ENCODE measurements around the gene FAXDC2. TPM values are rescaled to one million over a fixed set of nuclear protein-coding genes. Genes with fewer than 3 reads are reported as not detected.

Gene FAXDC2
- total RNA-seq, 2 experiments from 2014 or later, result not detected

- CTCF ChIA-PET, result interaction anchor here (0.7 to 1.7 kb wide), 2 partner anchors 209 kb away, joined by 3 to 4 read pairs; no protein-coding TSS in a partner anchor
- POLR2A ChIA-PET, result interaction anchor here (0.6 to 1.0 kb wide), 8 partner anchors 8 to 101 kb away, joined by 3 to 7 read pairs (median 4); partner anchors contain the start of gene GEMIN5
- no peak for ATAC-seq
- Mint-ChIP-seq H3K4me3 (peak overlapping the region; percentile 81), H3K27ac (peak overlapping the region; percentile 100), H3K36me3 (ENCODE audit: low read depth) (peaks cover 36% of the 10 kb centered on the region), H3K27me3 (ENCODE audit: low read depth) (no peaks in the 10 kb centered on the region), H3K9me3 (ENCODE audit: insufficient read depth) (no peaks in the 10 kb centered on the region), H3K4me1 (ENCODE audit: low read depth) (peaks cover 45% of the 10 kb centered on the region)
- DNase-seq, result peak; percentile 36
Measured at GRCh38 chr5:154858972-154859871, 8.8 kb upstream of the FAXDC2 start.

DNA sequence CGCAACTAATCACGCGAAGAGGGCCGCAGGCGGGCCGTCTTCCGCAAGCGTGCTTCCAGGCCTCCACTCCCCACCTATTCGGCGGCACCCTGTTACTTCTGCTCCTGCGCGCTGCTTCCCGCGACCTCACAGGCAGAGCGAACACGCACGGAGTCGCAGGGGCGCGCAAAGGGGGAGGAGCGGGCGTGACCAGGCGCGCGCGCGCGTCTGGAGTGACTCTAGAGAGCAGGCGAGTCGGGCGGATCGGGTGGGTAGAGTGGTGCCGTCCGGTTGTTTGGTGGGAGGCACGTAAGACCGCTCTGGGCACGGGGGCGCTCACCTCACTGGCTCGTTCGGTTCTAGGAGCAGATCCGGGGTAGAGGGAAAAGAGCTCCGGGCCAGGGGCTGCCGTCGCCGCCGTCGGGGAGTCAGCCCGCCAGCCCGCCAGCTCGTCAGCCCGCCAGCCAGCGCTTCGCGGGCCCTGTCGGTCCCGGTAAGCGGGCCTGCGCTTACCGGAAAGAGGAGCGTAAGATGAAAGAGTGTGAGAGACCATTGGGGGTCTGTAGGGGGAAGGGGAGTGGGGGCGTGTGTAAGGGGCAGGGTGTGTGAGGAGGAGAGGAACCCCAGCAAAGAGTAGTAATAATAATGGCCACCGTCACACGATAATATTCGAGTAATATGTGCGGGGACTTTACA, 8.0 kb upstream of the FAXDC2 start, which contains the start of gene CNOT8:
Gene CNOT8 (plus strand): TSS at position 331 of the 675 bp plus-strand sequence. CDS start 4,652 bp downstream, outside the sequence.
- H3K36me3 Mint-ChIP-seq (ENCODE audit: low read depth), result peaks cover 31% of the 10 kb centered on the region
- CTCF ChIA-PET, result interaction anchor here (0.7 kb wide), 1 partner anchor 208 kb away, joined by 3 read pairs; no protein-coding TSS in a partner anchor
- peak within 1 kb of the TSS; percentile 81 for H3K4me3 Mint-ChIP-seq
- H3K4me1 Mint-ChIP-seq (ENCODE audit: low read depth), result peaks cover 42% of the 10 kb centered on the region
- no peaks in the 10 kb centered on the region for H3K9me3 Mint-ChIP-seq (ENCODE audit: insufficient read depth)
- H3K27ac Mint-ChIP-seq, result peak within 1 kb of the TSS; percentile 100
- no peaks in the 10 kb centered on the region for H3K27me3 Mint-ChIP-seq (ENCODE audit: low read depth)
- DNase-seq (peak; percentile 98), ATAC-seq (peak; percentile 80)
- POLR2A ChIA-PET, result interaction anchor here (0.6 to 1.0 kb wide), 9 partner anchors 9 to 100 kb away, joined by 3 to 7 read pairs (median 4); partner anchors contain the start of gene GEMIN5

- H3K36me3 Mint-ChIP-seq (ENCODE audit: low read depth), result peaks cover 25% of the 10 kb centered on the region
- H3K9me3 Mint-ChIP-seq (ENCODE audit: insufficient read depth), result no peaks in the 10 kb centered on the region
- peaks cover 36% of the 10 kb centered on the region for H3K4me1 Mint-ChIP-seq (ENCODE audit: low read depth)
- peak; percentile 69 for ATAC-seq
- peak overlapping the region; percentile 81 for H3K4me3 Mint-ChIP-seq
- ChIA-PET POLR2A (interaction anchor here (0.6 to 1.7 kb wide), 9 partner anchors 23 to 102 kb away, joined by 3 to 6 read pairs (median 4); no protein-coding TSS in a partner anchor), CTCF (interaction anchor here (1.2 to 1.7 kb wide), 2 partner anchors 11 to 207 kb away, joined by 4 to 7 read pairs; no protein-coding TSS in a partner anchor)
- DNase-seq, result peak; percentile 88
- no peaks in the 10 kb centered on the region for H3K27me3 Mint-ChIP-seq (ENCODE audit: low read depth)
- H3K27ac Mint-ChIP-seq, result peak overlapping the region; percentile 100
Measured at GRCh38 chr5:154857530-154858296, 7.3 kb upstream of the FAXDC2 start.

- ChIA-PET CTCF (no interaction called here), POLR2A (no interaction called here)
- Mint-ChIP-seq H3K36me3 (ENCODE audit: low read depth) (peaks cover 2% of the 10 kb centered on the region), H3K27ac (no peak overlapping the region), H3K4me1 (ENCODE audit: low read depth) (peaks cover 2% of the 10 kb centered on the region), H3K9me3 (ENCODE audit: insufficient read depth) (no peaks in the 10 kb centered on the region), H3K27me3 (ENCODE audit: low read depth) (no peaks in the 10 kb centered on the region), H3K4me3 (no peak overlapping the region)
- no peak for ATAC-seq
- no peak for DNase-seq
Measured at GRCh38 chr5:154851351-154851750, 948 bp upstream of the FAXDC2 start.

- no peak for ATAC-seq
Measured at GRCh38 chr5:154849791-154850201, 607 bp downstream of the FAXDC2 start.

DNA sequence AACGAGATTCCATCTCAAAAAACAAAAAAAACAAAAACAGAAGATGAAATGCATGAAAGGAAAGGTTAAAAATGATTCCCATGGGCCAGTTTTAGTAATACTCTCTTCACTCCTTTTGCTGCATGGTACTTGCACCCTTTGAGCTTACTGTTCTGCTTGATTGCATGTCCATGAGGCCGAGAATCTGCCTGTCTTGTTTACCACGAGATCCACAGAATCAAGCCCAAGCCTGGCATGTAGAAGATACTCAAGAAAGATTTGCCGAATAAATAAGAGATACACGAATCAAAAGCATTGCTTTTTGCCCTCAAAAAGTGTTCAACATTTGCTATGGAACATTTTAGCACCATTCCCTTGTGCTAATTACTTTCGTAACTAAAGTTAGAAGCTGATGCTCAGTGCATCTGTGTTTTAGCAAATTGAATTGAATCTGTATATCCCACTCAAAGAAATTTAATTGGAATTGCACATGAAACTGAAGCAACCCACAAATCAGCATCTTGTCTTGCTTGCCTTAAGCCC, 1.1 kb downstream of the FAXDC2 start:
- ATAC-seq (no peak), DNase-seq (no peak)
- CTCF ChIA-PET, result no interaction called here
- Mint-ChIP-seq H3K27ac (no peak overlapping the region), H3K4me1 (ENCODE audit: low read depth) (peaks cover 2% of the 10 kb centered on the region), H3K27me3 (ENCODE audit: low read depth) (no peaks in the 10 kb centered on the region), H3K36me3 (ENCODE audit: low read depth) (peaks cover 6% of the 10 kb centered on the region), H3K4me3 (no peak overlapping the region), H3K9me3 (ENCODE audit: insufficient read depth) (no peaks in the 10 kb centered on the region)
- POLR2A ChIA-PET, result no interaction called here

More at GRCh38 chr5:154849791-154850201, 607 bp downstream of the FAXDC2 start:
- ChIA-PET CTCF (no interaction called here), POLR2A (no interaction called here)
- Mint-ChIP-seq H3K4me3 (no peak overlapping the region), H3K27me3 (ENCODE audit: low read depth) (no peaks in the 10 kb centered on the region), H3K27ac (no peak overlapping the region), H3K4me1 (ENCODE audit: low read depth) (peaks cover 2% of the 10 kb centered on the region), H3K36me3 (ENCODE audit: low read depth) (peaks cover 6% of the 10 kb centered on the region), H3K9me3 (ENCODE audit: insufficient read depth) (no peaks in the 10 kb centered on the region)
- no peak for DNase-seq

DNA sequence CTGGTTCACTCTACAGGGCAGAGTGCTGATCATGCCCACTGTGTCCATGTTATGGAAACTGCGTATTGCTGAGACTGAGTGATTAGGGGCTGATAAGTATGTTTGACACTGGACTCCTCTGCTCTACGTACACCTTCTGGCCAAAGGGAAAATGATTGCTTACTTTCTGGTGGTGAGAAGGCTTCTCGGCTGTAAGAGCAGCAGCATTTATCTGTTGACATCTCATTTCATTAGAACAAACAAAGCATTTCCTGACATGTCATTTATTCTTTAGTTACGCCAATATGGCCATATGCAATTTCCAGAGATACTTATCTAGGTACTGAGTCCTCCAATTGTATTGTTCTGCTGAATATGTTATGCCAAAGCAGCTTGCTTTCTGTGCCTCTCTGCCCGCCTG, 5.6 kb downstream of the FAXDC2 start:
- CTCF ChIA-PET, result interaction anchor here (1.4 kb wide), 1 partner anchor 194 kb away, joined by 3 read pairs; no protein-coding TSS in a partner anchor
- Mint-ChIP-seq H3K4me3 (no peak overlapping the region), H3K27ac (no peak overlapping the region), H3K4me1 (ENCODE audit: low read depth) (no peaks in the 10 kb centered on the region), H3K27me3 (ENCODE audit: low read depth) (no peaks in the 10 kb centered on the region), H3K36me3 (ENCODE audit: low read depth) (peaks cover 6% of the 10 kb centered on the region), H3K9me3 (ENCODE audit: insufficient read depth) (no peaks in the 10 kb centered on the region)
- DNase-seq, result no peak
- no peak for ATAC-seq
- POLR2A ChIA-PET, result no interaction called here

DNA sequence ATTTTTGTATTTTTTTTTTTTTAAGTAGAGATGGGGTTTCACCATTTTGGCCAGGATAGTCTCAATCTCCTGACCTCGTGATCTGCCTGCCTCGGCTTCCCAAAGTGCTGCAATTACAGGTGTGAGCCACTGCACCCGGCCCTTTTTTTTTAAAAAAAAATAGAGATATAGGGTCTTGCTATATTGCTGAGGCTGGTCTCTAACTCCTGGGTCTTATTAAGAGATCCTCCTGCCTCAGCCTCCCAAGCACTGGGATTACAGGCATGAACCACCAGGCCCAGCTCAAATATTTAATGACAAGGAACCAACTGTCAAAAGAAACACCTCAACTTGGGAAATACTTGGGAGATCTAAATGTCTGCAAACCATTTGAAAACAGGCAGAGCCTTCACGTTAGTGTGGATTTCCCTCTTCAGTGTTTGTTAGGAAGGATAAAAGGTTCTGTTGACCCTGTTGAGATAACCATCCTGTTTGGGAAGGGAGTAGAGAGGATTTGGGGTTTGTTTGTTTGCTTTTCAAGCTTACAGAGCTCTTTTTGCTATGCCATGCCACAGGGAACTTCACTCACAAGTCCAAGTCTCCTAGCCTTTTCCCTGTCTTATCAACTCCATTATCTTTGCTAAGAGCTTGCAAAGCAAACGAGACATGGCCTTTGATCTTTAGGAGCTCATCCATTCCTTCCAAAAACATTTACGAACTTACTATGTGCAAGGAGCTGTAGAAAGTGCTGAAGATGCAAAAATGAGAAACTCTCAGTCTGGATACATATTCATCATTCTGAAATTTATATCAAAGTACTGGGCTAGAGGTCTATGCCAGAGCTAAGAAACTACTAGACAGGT, 7.5 kb downstream of the FAXDC2 start:
- DNase-seq, result no peak
- POLR2A ChIA-PET, result no interaction called here
- CTCF ChIA-PET, result interaction anchor here (1.3 kb wide), 1 partner anchor 193 kb away, joined by 5 read pairs; no protein-coding TSS in a partner anchor
- ATAC-seq, result no peak
- no peak overlapping the region for H3K27ac Mint-ChIP-seq
- H3K27me3 Mint-ChIP-seq (ENCODE audit: low read depth), result no peaks in the 10 kb centered on the region
- no peaks in the 10 kb centered on the region for H3K9me3 Mint-ChIP-seq (ENCODE audit: insufficient read depth)
- no peak overlapping the region for H3K4me3 Mint-ChIP-seq
- no peaks in the 10 kb centered on the region for H3K4me1 Mint-ChIP-seq (ENCODE audit: low read depth)
- peaks cover 4% of the 10 kb centered on the region for H3K36me3 Mint-ChIP-seq (ENCODE audit: low read depth)

DNA sequence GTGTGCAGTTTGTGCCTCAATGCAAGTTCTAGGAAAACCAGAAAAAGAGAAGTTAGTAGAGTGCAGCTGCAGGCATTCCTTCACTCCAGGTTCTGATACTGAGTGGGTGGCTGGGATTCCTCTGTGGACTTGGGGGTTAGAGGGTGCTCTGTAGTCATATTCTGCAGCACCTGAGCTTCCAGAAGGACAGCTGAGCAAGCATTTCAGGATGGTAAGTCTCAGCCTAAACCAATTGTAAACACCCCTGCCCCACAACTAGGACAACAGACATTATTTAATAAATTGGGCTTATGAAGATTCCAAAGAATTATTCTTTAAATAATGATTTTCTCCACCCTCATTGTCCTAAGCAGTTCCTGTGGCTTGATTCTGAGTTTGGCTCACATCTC, 9.1 kb downstream of the FAXDC2 start:
- H3K27ac Mint-ChIP-seq, result no peak overlapping the region
- no peaks in the 10 kb centered on the region for H3K4me1 Mint-ChIP-seq (ENCODE audit: low read depth)
- peaks cover 4% of the 10 kb centered on the region for H3K36me3 Mint-ChIP-seq (ENCODE audit: low read depth)
- no peaks in the 10 kb centered on the region for H3K27me3 Mint-ChIP-seq (ENCODE audit: low read depth)
- H3K4me3 Mint-ChIP-seq, result no peak overlapping the region
- H3K9me3 Mint-ChIP-seq (ENCODE audit: insufficient read depth), result no peaks in the 10 kb centered on the region
- ATAC-seq, result no peak
- ChIA-PET CTCF (no interaction called here), POLR2A (no interaction called here)
- DNase-seq, result no peak

DNA sequence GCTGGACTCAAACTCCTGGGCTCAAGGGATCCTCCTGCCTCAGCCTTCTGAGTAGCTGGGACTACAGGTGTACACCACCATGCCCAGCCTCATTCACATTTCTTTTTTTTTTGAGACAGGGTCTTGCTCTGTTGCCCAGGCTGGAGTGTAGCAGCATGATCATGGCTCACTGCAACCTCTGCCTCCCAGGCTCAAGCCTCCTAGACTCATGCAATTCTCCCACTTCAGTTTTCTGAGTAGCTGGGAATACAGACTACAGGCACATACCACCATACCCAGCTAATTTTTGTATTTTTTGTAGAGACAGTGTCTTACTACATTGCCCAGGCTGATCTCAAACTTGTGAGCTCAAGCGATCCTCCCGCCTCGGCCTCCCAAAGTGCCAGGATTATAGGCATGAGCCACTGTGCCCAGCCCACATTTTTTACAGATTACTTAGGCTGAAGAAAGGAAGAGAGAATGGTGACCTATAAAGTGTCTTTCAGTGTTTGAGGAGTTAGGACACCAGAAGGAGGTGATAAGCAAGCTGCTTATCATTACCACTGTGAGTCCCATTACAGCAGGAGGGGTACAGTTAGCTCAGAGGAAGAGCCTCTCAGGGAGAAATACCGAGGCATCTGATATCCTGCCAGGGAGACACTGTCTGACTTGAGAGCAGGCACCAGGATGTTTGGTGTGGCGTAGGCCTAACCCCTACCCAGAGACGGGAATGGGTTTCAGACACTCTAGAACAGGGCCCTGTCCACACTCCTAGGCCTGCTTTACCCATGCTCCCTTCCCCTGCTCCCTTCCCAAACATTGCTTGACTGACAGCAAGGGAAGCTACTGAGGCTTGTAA, 9.7 kb downstream of the FAXDC2 start:
- H3K9me3 Mint-ChIP-seq (ENCODE audit: insufficient read depth), result no peaks in the 10 kb centered on the region
- no peak overlapping the region for H3K4me3 Mint-ChIP-seq
- ATAC-seq (no peak), DNase-seq (no peak)
- H3K27me3 Mint-ChIP-seq (ENCODE audit: low read depth), result no peaks in the 10 kb centered on the region
- H3K27ac Mint-ChIP-seq, result no peak overlapping the region
- CTCF ChIA-PET, result no interaction called here
- POLR2A ChIA-PET, result no interaction called here
- peaks cover 3% of the 10 kb centered on the region for H3K36me3 Mint-ChIP-seq (ENCODE audit: low read depth)
- no peaks in the 10 kb centered on the region for H3K4me1 Mint-ChIP-seq (ENCODE audit: low read depth)
